WTC11 (cell line): ENCODE results near the gene MGAM2. TPM values are rescaled to one million over a fixed set of nuclear protein-coding genes. Genes with fewer than 3 reads are reported as not detected.

Experiments
- ATAC-seq: fragments of 200-7000 bp; cut with Tn5 transposase; 2 replicates; pipeline ENCODE4 v1.10.0; 2021; ENCODE audit warnings: mild to moderate bottlenecking, moderate library complexity
- Bru-seq: library from RNA; stranded (reverse); fragments of 400-500 nt; gene quantifications from one replicate; lab custom pipeline; 2021; lab: Mats Ljungman, UMichigan
- CTCF ChIA-PET: fragments of 300-600 bp; sonication (Branson Sonifier 250); formaldehyde crosslinking; loops from one replicate; lab custom pipeline; 2021; ENCODE audit warnings: antibody characterized with exemption; lab: Charles Lee
- POLR2A ChIA-PET: fragments of 350-600 bp; sonication (Branson Sonifier 250); formaldehyde crosslinking; loops from one replicate; lab custom pipeline; 2021; ENCODE audit warnings: antibody characterized with exemption; lab: Charles Lee
- DNase-seq: peaks from one replicate; pipeline ENCODE4 v3.0.0; 2021; ENCODE audit warnings: low spot score
- H3K27ac Mint-ChIP-seq: 2 replicates; pipeline ENCODE4 v1.8.0; 2021; ENCODE audit warnings: mixed read lengths
- H3K27me3 Mint-ChIP-seq: 2 replicates; pipeline ENCODE4 v1.8.0; 2021; ENCODE audit warnings: low read depth, mild to moderate bottlenecking, moderate library complexity, mixed read lengths
- H3K36me3 Mint-ChIP-seq: 2 replicates; pipeline ENCODE4 v1.8.0; 2021; ENCODE audit warnings: mixed read lengths
- H3K4me1 Mint-ChIP-seq: 2 replicates; pipeline ENCODE4 v1.8.0; 2022; ENCODE audit warnings: mixed read lengths
- H3K4me3 Mint-ChIP-seq: 2 replicates; pipeline ENCODE4 v1.8.0; 2021; ENCODE audit warnings: mild to moderate bottlenecking, moderate library complexity, mixed read lengths
- H3K9me3 Mint-ChIP-seq: 2 replicates; pipeline ENCODE4 v1.8.0; 2021; ENCODE audit warnings: mixed read lengths
- ATF6 ChIP-seq: sonication (generic); formaldehyde crosslinking; IDR thresholded peaks from 2 replicates; pipeline ENCODE4 v1.8.1; 2023; ENCODE audit warnings: mild to moderate bottlenecking, missing genetic modification reagents
- CBFB ChIP-seq: sonication (generic); formaldehyde crosslinking; IDR thresholded peaks from 2 replicates; pipeline ENCODE4 v1.8.1; 2022; ENCODE audit warnings: mild to moderate bottlenecking, low read depth, missing genetic modification reagents
- CREM ChIP-seq: sonication (generic); formaldehyde crosslinking; IDR thresholded peaks from 2 replicates; pipeline ENCODE4 v1.8.1; 2022; ENCODE audit warnings: mild to moderate bottlenecking, missing genetic modification reagents, moderate library complexity
- E2F1 ChIP-seq: sonication (generic); formaldehyde crosslinking; IDR thresholded peaks from 2 replicates; pipeline ENCODE4 v1.8.0; 2022; ENCODE audit warnings: mild to moderate bottlenecking, missing genetic modification reagents
- ELF4 ChIP-seq: sonication (generic); formaldehyde crosslinking; IDR thresholded peaks from 2 replicates; pipeline ENCODE4 v1.8.1; 2022; ENCODE audit warnings: low read depth, mild to moderate bottlenecking, moderate library complexity, missing genetic modification reagents
- FOXK1 ChIP-seq: sonication (generic); formaldehyde crosslinking; IDR thresholded peaks from 2 replicates; pipeline ENCODE4 v1.8.0; 2022; ENCODE audit warnings: mild to moderate bottlenecking, moderate library complexity, missing genetic modification reagents
- GABPB1 ChIP-seq: sonication (generic); formaldehyde crosslinking; IDR thresholded peaks from 2 replicates; pipeline ENCODE4 v1.8.1; 2023; ENCODE audit warnings: mild to moderate bottlenecking, missing genetic modification reagents
- GTF2I ChIP-seq: fragments of 250-450 bp; sonication (Bioruptor Pico); conservative IDR thresholded peaks from 2 replicates; pipeline ENCODE4 v1.4.0; 2021; ENCODE audit warnings: mild to moderate bottlenecking
- JAZF1 ChIP-seq: fragments of 250-450 bp; sonication (Bioruptor Pico); IDR thresholded peaks from 2 replicates; pipeline ENCODE4 v1.9.0; 2021; ENCODE audit warnings: moderate library complexity, mild to moderate bottlenecking, inconsistent platforms
- NFE2L1 ChIP-seq: sonication (generic); formaldehyde crosslinking; IDR thresholded peaks from 2 replicates; pipeline ENCODE4 v1.8.1; 2023; ENCODE audit warnings: missing genetic modification reagents
- SMAD3 ChIP-seq: sonication (generic); formaldehyde crosslinking; IDR thresholded peaks from 2 replicates; pipeline ENCODE4 v1.8.0; 2022; ENCODE audit warnings: missing genetic modification reagents, mild to moderate bottlenecking, borderline replicate concordance
- SP1 ChIP-seq: sonication (generic); formaldehyde crosslinking; conservative IDR thresholded peaks from 2 replicates; pipeline ENCODE4 v1.8.1; 2022; ENCODE audit warnings: missing genetic modification reagents
- TCF7 ChIP-seq: sonication (generic); formaldehyde crosslinking; IDR thresholded peaks from 2 replicates; pipeline ENCODE4 v1.8.0; 2022; ENCODE audit warnings: mild to moderate bottlenecking, low read depth, missing genetic modification reagents, moderate library complexity
- TEAD1 ChIP-seq: sonication (generic); formaldehyde crosslinking; IDR thresholded peaks from 2 replicates; pipeline ENCODE4 v1.8.0; 2022; ENCODE audit warnings: mild to moderate bottlenecking, missing genetic modification reagents
- ZBTB21 ChIP-seq: sonication (generic); formaldehyde crosslinking; IDR thresholded peaks from 2 replicates; pipeline ENCODE4 v1.8.1; 2023; ENCODE audit warnings: mild to moderate bottlenecking, missing genetic modification reagents, borderline replicate concordance
- ZNF138 ChIP-seq: sonication (generic); formaldehyde crosslinking; conservative IDR thresholded peaks from 2 replicates; pipeline ENCODE4 v1.8.1; 2022; ENCODE audit warnings: mild to moderate bottlenecking, moderate library complexity, missing genetic modification reagents
- ZNF423 ChIP-seq: fragments of 250-450 bp; sonication (Bioruptor Pico); IDR thresholded peaks from 2 replicates; pipeline ENCODE4 v2.1.2; 2022; ENCODE audit warnings: mild to moderate bottlenecking, moderate library complexity
- ZSCAN18 ChIP-seq: fragments of 250-450 bp; sonication (Bioruptor Pico); IDR thresholded peaks from 2 replicates; pipeline ENCODE4 v2.1.2; 2022; ENCODE audit warnings: mild to moderate bottlenecking, moderate library complexity
- long read RNA-seq, 3 experiments: library from RNA in 1 of 3; library from capped mRNA in 1 of 3; library from polyadenylated mRNA in 1 of 3; unstranded in 2 of 3; stranded (forward) in 1 of 3; transcript quantifications; one replicate each; pipeline ENCODE4 v2.0.0, GENCODE V29; 2021
- total RNA-seq: library from RNA; stranded (reverse); gene quantifications from 3 replicates; pipeline ENCODE4 v1.2.3, GENCODE V29; 2021
- TF ChIP-seq, protein P1 (sequence below): sonication (generic); formaldehyde crosslinking; IDR thresholded peaks from 2 replicates; pipeline ENCODE4 v1.8.1; 2022; ENCODE audit warnings: mild to moderate bottlenecking, missing genetic modification reagents, moderate library complexity, borderline replicate concordance
- TF ChIP-seq, protein P2 (sequence below): sonication (generic); formaldehyde crosslinking; IDR thresholded peaks from 2 replicates; pipeline ENCODE4 v1.8.1; 2023; ENCODE audit warnings: mild to moderate bottlenecking, missing genetic modification reagents

MGAM2 gene
- total RNA-seq (0.09 TPM in 1 of 3 replicates, not detected in the others), Bru-seq, nascent RNA (percentile 3 among the genes with signal in this experiment)
- long read RNA-seq, experiment 1: 0 reads
- long read RNA-seq, experiment 2: 0 reads
- long read RNA-seq, experiment 3: 0 reads

DNA sequence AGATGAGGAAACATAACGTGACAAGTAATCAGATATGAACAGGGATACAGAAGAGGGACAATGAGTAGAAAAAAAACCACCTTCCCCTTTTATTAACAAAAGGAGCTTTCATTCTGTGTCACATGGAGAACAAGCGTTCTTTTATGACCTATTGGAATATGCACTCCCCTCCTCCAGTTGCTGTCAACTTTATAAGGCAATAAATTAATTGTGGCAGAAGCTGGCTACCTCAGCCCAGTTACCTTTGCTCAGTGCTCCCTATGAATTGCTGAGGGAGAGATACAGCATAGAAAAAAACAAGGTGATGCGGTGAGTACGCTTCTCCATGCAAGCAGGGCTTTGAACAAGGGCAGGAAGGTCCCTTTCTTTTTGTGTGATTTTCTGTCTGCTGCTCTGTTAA, at the start of gene MGAM2:
Gene MGAM2 (plus strand): TSS at position 220 of the 400 bp plus-strand sequence. CDS start 5,156 bp downstream, outside the sequence.
- Mint-ChIP-seq H3K36me3 (no peaks in the 10 kb centered on the region), H3K27me3 (no peaks in the 10 kb centered on the region), H3K4me1 (peaks cover 19% of the 10 kb centered on the region), H3K4me3 (no peak within 1 kb of the TSS), H3K27ac (peak within 1 kb of the TSS; percentile 91; the same call in 1 of the 2 replicates), H3K9me3 (no peaks in the 10 kb centered on the region)
- ChIA-PET POLR2A (interaction anchor here (0.5 to 0.6 kb wide), 2 partner anchors 825 to 1671 kb away, joined by 3 to 5 read pairs; no protein-coding TSS in a partner anchor), CTCF (interaction anchor here (1.0 to 2.1 kb wide), 3 partner anchors 24 to 212 kb away, joined by 3 to 11 read pairs (median 3); no protein-coding TSS in a partner anchor)
- no peak for TF ChIP-seq TEAD1 (CRISPR knock-in tag)
- TF ChIP-seq NFE2L1: no peak
- no peak for TF ChIP-seq ZBTB21 (CRISPR knock-in tag)
- no peak for DNase-seq
- ATAC-seq: no peak

GRCh38 chr7:142063551-142064442, 47.7 kb upstream of the MGAM2 start:
- ATAC-seq (no peak; the same call in 1 of the 2 replicates), DNase-seq (no peak)
- no peaks in the 10 kb centered on the region for H3K4me1 Mint-ChIP-seq
- ChIA-PET CTCF (no interaction called here), POLR2A (no interaction called here)
- no peaks in the 10 kb centered on the region for H3K36me3 Mint-ChIP-seq
- no peak overlapping the region for H3K27ac Mint-ChIP-seq
- no peaks in the 10 kb centered on the region for H3K27me3 Mint-ChIP-seq
- no peaks in the 10 kb centered on the region; the same call in 1 of the 2 replicates for H3K9me3 Mint-ChIP-seq
- H3K4me3 Mint-ChIP-seq: no peak overlapping the region
- no peak for TF ChIP-seq TCF7

DNA sequence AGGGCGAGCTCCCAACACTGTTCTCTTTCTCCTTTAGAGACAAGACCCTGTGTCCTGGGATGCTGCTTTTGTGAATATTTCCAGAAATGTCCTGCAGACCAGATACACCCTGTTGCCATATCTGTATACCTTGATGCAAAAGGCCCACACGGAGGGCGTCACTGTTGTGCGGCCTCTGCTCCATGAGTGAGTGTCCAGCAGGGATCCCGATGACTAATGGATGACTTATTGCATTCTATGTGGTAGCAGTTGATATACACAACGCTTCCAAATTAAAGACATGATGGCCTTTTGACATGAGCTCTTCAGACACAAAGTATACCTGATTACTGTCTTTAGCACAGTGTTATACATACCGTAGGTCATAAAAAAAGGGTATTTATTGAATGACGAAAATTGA, 45.0 kb upstream of the MGAM2 start:
- Mint-ChIP-seq H3K9me3 (no peaks in the 10 kb centered on the region), H3K4me3 (no peak overlapping the region), H3K27me3 (no peaks in the 10 kb centered on the region; the same call in 1 of the 2 replicates), H3K36me3 (no peaks in the 10 kb centered on the region)
- ChIA-PET CTCF (interaction anchor here (1.5 kb wide), 1 partner anchor 90 kb away, joined by 3 read pairs; no protein-coding TSS in a partner anchor), POLR2A (no interaction called here)
- DNase-seq: no peak
- no peak for ATAC-seq
- TF ChIP-seq, protein P1, sequence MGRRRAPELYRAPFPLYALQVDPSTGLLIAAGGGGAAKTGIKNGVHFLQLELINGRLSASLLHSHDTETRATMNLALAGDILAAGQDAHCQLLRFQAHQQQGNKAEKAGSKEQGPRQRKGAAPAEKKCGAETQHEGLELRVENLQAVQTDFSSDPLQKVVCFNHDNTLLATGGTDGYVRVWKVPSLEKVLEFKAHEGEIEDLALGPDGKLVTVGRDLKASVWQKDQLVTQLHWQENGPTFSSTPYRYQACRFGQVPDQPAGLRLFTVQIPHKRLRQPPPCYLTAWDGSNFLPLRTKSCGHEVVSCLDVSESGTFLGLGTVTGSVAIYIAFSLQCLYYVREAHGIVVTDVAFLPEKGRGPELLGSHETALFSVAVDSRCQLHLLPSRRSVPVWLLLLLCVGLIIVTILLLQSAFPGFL: no peak
- TF ChIP-seq JAZF1 (CRISPR knock-in tag): no peak
- no peak for TF ChIP-seq SMAD3 (CRISPR knock-in tag)
- no peak for TF ChIP-seq ZSCAN18
- no peak for TF ChIP-seq ATF6
- TF ChIP-seq GTF2I: no peak
- no peak for TF ChIP-seq E2F1 (CRISPR knock-in tag)
- no peak for TF ChIP-seq ELF4
- TF ChIP-seq, protein P2, sequence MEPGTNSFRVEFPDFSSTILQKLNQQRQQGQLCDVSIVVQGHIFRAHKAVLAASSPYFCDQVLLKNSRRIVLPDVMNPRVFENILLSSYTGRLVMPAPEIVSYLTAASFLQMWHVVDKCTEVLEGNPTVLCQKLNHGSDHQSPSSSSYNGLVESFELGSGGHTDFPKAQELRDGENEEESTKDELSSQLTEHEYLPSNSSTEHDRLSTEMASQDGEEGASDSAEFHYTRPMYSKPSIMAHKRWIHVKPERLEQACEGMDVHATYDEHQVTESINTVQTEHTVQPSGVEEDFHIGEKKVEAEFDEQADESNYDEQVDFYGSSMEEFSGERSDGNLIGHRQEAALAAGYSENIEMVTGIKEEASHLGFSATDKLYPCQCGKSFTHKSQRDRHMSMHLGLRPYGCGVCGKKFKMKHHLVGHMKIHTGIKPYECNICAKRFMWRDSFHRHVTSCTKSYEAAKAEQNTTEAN (CRISPR knock-in tag): no peak
- TF ChIP-seq ZNF138 (CRISPR knock-in tag): no peak
- no peak for TF ChIP-seq FOXK1
- no peak for TF ChIP-seq CREM (CRISPR knock-in tag)
- no peak for TF ChIP-seq CBFB
- TF ChIP-seq SP1 (CRISPR knock-in tag): no peak
- TF ChIP-seq GABPB1 (CRISPR knock-in tag): no peak
- TF ChIP-seq ZNF423 (CRISPR knock-in tag): no peak
- TF ChIP-seq, all 79 proteins: peak for 0
- Mint-ChIP-seq H3K4me1 (no peaks in the 10 kb centered on the region), H3K27ac (no peak overlapping the region)
